Measurements from ENCODE around the gene C5orf22.

DNA sequence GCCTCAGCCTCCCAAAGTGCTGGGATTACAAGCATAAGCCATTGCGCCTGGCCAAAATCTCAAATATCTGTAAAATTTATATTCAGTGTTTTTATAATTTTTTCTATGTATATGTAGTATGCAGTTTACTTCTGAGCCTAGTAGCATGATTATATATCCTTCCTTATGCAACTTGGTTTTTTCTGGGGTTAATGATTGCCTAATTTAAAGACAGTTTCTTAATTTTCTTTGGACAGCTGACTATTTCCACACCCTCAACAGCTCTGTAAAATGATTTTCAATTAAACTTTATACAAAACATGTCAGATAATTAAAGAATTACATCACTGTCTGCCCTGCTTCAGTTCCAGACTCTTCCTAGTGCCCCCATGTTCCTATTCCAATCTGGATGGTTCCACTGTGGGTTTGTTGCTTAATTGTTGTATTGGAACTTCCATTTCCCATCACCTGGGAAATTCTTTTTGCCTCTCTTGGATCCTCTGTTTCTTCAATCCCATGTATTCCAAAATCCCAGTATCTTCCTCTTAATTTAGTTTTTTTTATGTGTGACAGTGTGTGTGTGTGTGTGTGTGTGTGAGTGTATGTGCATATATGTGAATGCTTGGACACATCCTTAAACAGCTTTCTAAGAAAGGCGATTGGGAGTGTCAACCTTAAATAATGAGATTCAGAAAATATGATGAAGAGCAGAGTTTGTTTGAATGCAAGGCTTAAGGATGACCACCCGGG is 53.2 kb downstream of the C5orf22 start:
- TF ChIP-seq EP300 (IDR thresholded peaks at IDR 0.05) = no peak
- no peak for TF ChIP-seq POLR2AphosphoS5 (IDR thresholded peaks at IDR 0.05)
- no peak for TF ChIP-seq POLR2A (IDR thresholded peaks at IDR 0.05)

All from upper lobe of left lung (tissue), 4 donors.